ENCODE measurements around the gene CATSPER3. TPM values are rescaled to one million over a fixed set of nuclear protein-coding genes. Genes with fewer than 3 reads are reported as not detected.

The CATSPER3 gene
- total RNA-seq, 1 experiment from 2014 or later: 1.9 TPM

DNA sequence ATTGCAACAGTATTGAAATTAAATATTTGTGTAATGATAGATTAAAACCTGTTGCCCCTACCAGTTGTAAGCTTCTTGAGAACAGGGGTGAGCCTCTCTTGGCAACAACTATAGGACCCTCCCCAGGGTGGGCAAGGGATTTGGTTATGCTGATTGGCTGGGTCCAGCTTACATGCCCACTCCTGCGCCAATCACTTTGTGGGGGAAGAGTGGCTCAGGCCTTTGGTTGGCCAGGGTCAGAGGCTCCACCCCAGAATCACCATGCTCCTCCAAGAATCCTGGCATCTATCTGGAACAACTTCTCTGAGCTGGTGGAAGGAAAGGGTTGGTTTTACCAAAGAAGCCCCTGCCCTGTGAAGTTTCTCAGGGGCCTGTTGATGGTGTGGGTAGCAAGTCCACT lies 74.9 kb downstream of the CATSPER3 start:
- intact Hi-C loops (cut with micrococcal nuclease): no loop called here
- H3K4me3 Mint-ChIP-seq (ENCODE audit: unreplicated experiment): no peak overlapping the region
- no peaks in the 10 kb centered on the region for H3K9me3 Mint-ChIP-seq (ENCODE audit: unreplicated experiment)
- TF ChIP-seq, protein P1, sequence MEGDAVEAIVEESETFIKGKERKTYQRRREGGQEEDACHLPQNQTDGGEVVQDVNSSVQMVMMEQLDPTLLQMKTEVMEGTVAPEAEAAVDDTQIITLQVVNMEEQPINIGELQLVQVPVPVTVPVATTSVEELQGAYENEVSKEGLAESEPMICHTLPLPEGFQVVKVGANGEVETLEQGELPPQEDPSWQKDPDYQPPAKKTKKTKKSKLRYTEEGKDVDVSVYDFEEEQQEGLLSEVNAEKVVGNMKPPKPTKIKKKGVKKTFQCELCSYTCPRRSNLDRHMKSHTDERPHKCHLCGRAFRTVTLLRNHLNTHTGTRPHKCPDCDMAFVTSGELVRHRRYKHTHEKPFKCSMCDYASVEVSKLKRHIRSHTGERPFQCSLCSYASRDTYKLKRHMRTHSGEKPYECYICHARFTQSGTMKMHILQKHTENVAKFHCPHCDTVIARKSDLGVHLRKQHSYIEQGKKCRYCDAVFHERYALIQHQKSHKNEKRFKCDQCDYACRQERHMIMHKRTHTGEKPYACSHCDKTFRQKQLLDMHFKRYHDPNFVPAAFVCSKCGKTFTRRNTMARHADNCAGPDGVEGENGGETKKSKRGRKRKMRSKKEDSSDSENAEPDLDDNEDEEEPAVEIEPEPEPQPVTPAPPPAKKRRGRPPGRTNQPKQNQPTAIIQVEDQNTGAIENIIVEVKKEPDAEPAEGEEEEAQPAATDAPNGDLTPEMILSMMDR (IDR thresholded peaks at IDR 0.05; ENCODE audit: unreplicated experiment): no peak
- H3K4me1 Mint-ChIP-seq (ENCODE audit: insufficient read depth, unreplicated experiment): no peaks in the 10 kb centered on the region
- BruUV-seq (replicated peaks): no TSS peak
- DNase-seq (ENCODE audit: unreplicated experiment): no peak
- ChIA-PET CTCF (interaction anchor here (0.6 to 0.7 kb wide), 2 partner anchors 212 to 512 kb away, joined by 3 to 4 read pairs; no protein-coding TSS in a partner anchor), POLR2A (interaction anchor here (0.6 to 1.2 kb wide), 2 partner anchors 14 to 416 kb away, joined by 3 read pairs; no protein-coding TSS in a partner anchor)
- H3K27me3 Mint-ChIP-seq (ENCODE audit: insufficient read depth, unreplicated experiment): no peaks in the 10 kb centered on the region
- H3K36me3 Mint-ChIP-seq (ENCODE audit: insufficient read depth, unreplicated experiment): no peaks in the 10 kb centered on the region
- H3K27ac Mint-ChIP-seq (ENCODE audit: low read depth, unreplicated experiment): no peak overlapping the region

DNA sequence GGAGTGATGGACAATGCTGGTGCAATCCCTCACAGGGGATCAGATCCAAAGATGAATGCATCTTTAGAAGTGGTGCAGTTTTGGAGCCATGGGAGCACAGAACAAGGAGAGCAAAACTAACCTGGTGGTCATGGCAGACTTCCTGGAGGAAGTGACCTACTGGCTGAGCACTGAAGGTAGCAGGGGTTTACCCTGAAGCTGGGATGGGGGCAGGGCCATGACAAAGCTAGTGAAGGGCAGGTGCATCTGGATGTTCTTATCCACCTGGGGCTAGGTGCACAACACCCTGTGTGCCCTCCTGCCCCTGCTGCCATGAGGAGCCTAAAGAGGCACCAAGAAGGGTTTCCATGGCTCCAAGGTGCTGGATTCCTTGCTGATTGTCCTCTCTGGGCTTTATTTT lies 77.8 kb downstream of the CATSPER3 start:
- no peak for DNase-seq (ENCODE audit: unreplicated experiment)
- TF ChIP-seq, protein P1 (IDR thresholded peaks at IDR 0.05; ENCODE audit: unreplicated experiment): no peak
- H3K4me3 Mint-ChIP-seq (ENCODE audit: unreplicated experiment): no peak overlapping the region
- H3K27me3 Mint-ChIP-seq (ENCODE audit: insufficient read depth, unreplicated experiment): no peaks in the 10 kb centered on the region
- CTCF ChIA-PET: interaction anchor here (0.6 kb wide), 3 partner anchors 127 to 141 kb away, joined by 3 read pairs; no protein-coding TSS in a partner anchor
- POLR2A ChIA-PET: interaction anchor here (1.1 kb wide), 1 partner anchor 93 kb away, joined by 3 read pairs; no protein-coding TSS in a partner anchor
- no peaks in the 10 kb centered on the region for H3K4me1 Mint-ChIP-seq (ENCODE audit: insufficient read depth, unreplicated experiment)
- BruUV-seq (replicated peaks): no TSS peak
- no peak overlapping the region for H3K27ac Mint-ChIP-seq (ENCODE audit: low read depth, unreplicated experiment)
- H3K9me3 Mint-ChIP-seq (ENCODE audit: unreplicated experiment): no peaks in the 10 kb centered on the region
- intact Hi-C loops (cut with micrococcal nuclease): no loop called here
- peaks cover 7% of the 10 kb centered on the region for H3K36me3 Mint-ChIP-seq (ENCODE audit: insufficient read depth, unreplicated experiment)

DNA sequence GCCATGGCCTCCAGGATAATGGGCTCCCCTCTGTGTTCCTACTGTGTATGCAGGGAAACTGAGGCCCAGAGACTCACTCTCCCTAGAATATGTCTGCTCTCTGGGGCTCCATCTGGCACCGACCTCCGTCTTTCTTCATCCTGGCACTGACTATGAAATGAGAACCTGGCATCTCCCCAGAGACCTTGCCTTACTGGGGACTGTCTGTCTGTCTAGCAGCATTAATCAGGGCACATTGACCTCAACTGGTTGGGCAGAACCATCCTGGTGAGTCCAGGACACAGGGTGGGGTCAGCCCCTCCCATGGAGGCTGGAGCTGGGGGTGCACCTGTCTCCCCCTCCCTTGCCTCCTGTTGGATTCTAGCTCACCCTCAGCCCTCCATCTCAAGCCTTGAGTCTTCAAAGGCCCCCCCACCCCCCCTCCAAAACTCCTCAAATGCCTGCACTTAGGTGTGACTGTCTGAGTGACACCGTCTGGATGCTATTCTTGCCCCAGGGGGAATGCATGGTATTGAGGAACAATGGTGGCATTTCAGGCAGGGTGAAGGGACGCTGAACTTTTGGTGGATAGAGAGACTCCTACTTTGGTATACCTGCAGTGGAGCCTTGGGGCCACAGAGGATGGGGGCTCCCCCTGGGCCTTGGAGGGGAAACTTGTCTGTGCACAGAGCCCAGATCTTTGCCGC lies 79.1 kb downstream of the CATSPER3 start:
- Mint-ChIP-seq H3K36me3 (ENCODE audit: insufficient read depth, unreplicated experiment) (peaks cover 7% of the 10 kb centered on the region), H3K27me3 (ENCODE audit: insufficient read depth, unreplicated experiment) (no peaks in the 10 kb centered on the region), H3K9me3 (ENCODE audit: unreplicated experiment) (no peaks in the 10 kb centered on the region), H3K4me3 (ENCODE audit: unreplicated experiment) (no peak overlapping the region), H3K27ac (ENCODE audit: low read depth, unreplicated experiment) (no peak overlapping the region), H3K4me1 (ENCODE audit: insufficient read depth, unreplicated experiment) (no peaks in the 10 kb centered on the region)
- ChIA-PET POLR2A (interaction anchor here (1.1 kb wide), 1 partner anchor 91 kb away, joined by 3 read pairs; no protein-coding TSS in a partner anchor), CTCF (interaction anchor here (1.1 kb wide), 1 partner anchor 11 kb away, joined by 3 read pairs; no protein-coding TSS in a partner anchor)
- intact Hi-C loops (cut with micrococcal nuclease): no loop called here
- TF ChIP-seq, protein P1 (IDR thresholded peaks at IDR 0.05; ENCODE audit: unreplicated experiment): no peak
- BruUV-seq (replicated peaks): no TSS peak
- DNase-seq (ENCODE audit: unreplicated experiment): no peak

DNA sequence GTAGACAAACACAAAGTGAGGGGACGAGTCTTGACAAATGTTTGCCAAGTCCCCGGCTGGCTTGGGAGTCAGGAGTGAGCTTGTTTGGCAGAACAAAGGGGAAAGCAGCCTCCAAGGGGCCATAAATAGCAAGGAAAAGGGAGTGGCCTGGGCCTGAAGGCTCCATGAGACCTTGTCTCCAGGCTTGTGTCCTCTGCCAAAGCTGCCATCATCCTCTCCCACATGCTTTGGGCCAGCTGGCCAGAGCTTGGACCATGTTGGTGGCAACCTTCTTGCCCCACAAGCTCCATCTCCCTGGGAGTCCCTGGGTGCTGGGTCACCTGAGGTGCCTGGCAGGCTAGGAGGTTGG lies 79.6 kb downstream of the CATSPER3 start:
- no peak overlapping the region for H3K4me3 Mint-ChIP-seq (ENCODE audit: unreplicated experiment)
- peaks cover 7% of the 10 kb centered on the region for H3K36me3 Mint-ChIP-seq (ENCODE audit: insufficient read depth, unreplicated experiment)
- CTCF ChIA-PET: interaction anchor here (1.1 kb wide), 1 partner anchor 10 kb away, joined by 3 read pairs; no protein-coding TSS in a partner anchor
- H3K4me1 Mint-ChIP-seq (ENCODE audit: insufficient read depth, unreplicated experiment): no peaks in the 10 kb centered on the region
- no peak for DNase-seq (ENCODE audit: unreplicated experiment)
- H3K27ac Mint-ChIP-seq (ENCODE audit: low read depth, unreplicated experiment): no peak overlapping the region
- no TSS peak for BruUV-seq (replicated peaks)
- POLR2A ChIA-PET: no interaction called here
- intact Hi-C loops (cut with micrococcal nuclease): no loop called here
- no peaks in the 10 kb centered on the region for H3K9me3 Mint-ChIP-seq (ENCODE audit: unreplicated experiment)
- TF ChIP-seq, protein P1 (IDR thresholded peaks at IDR 0.05; ENCODE audit: unreplicated experiment): no peak
- no peaks in the 10 kb centered on the region for H3K27me3 Mint-ChIP-seq (ENCODE audit: insufficient read depth, unreplicated experiment)
